ENCODE data around the gene ANKRD55.
"Not testable (repeated sequence)": the region's sequence is repeated elsewhere in the genome, so short reads cannot be mapped to it uniquely, and the experiment has no call there.

ANKRD55 gene

GRCh38 chr5:56088967-56089829 lies 143.9 kb downstream of the ANKRD55 start:
- H3K27ac ChIP-seq (ENCODE audit: low read depth, low read length): no peak overlapping the region
- no peaks in the 10 kb centered on the region for H3K9me3 ChIP-seq (ENCODE audit: control insufficient read depth in 1 of 2, low read length in 2 of 2)
- H3K4me1 ChIP-seq (ENCODE audit: control insufficient read depth in 1 of 2, insufficient read depth in 2 of 2, low read length in 2 of 2): peaks cover 0 to 5% of the 10 kb centered on the region in 2 donors
- H3K4me3 ChIP-seq (ENCODE audit: low read depth in 1 of 2, low read length in 2 of 2): no peak overlapping the region
- H3K27me3 ChIP-seq (ENCODE audit: control insufficient read depth in 1 of 2, insufficient read depth in 2 of 2, low read length in 2 of 2): no peaks in the 10 kb centered on the region
- H3K36me3 ChIP-seq (ENCODE audit: control insufficient read depth in 1 of 2, insufficient read depth in 2 of 2, low read length in 2 of 2): no peaks in the 10 kb centered on the region
- H3K9ac ChIP-seq (ENCODE audit: low read depth in 1 of 2, low read length in 2 of 2): no peak overlapping the region

GRCh38 chr5:56088431-56088949 lies 144.6 kb downstream of the ANKRD55 start:
- no peak overlapping the region for H3K27ac ChIP-seq (ENCODE audit: low read depth, low read length)
- H3K36me3 ChIP-seq (ENCODE audit: control insufficient read depth in 1 of 2, insufficient read depth in 2 of 2, low read length in 2 of 2): no peaks in the 10 kb centered on the region

GRCh38 chr5:56085193-56085592 lies 147.9 kb downstream of the ANKRD55 start:
- no peaks in the 10 kb centered on the region for H3K9me3 ChIP-seq (ENCODE audit: control insufficient read depth in 1 of 2, low read length in 2 of 2)
- H3K36me3 ChIP-seq (ENCODE audit: control insufficient read depth in 1 of 2, insufficient read depth in 2 of 2, low read length in 2 of 2): no peaks in the 10 kb centered on the region
- peaks cover 0 to 9% of the 10 kb centered on the region in 2 donors for H3K4me1 ChIP-seq (ENCODE audit: control insufficient read depth in 1 of 2, insufficient read depth in 2 of 2, low read length in 2 of 2)
- H3K9ac ChIP-seq (ENCODE audit: low read depth in 1 of 2, low read length in 2 of 2): no peak overlapping the region
- no peak overlapping the region for H3K4me3 ChIP-seq (ENCODE audit: low read depth in 1 of 2, low read length in 2 of 2)
- H3K27ac ChIP-seq (ENCODE audit: low read depth, low read length): no peak overlapping the region
- no peaks in the 10 kb centered on the region for H3K27me3 ChIP-seq (ENCODE audit: control insufficient read depth in 1 of 2, insufficient read depth in 2 of 2, low read length in 2 of 2)

More at GRCh38 chr5:56088431-56088949, 144.6 kb downstream of the ANKRD55 start:
- peaks cover 0 to 5% of the 10 kb centered on the region in 2 donors for H3K4me1 ChIP-seq (ENCODE audit: control insufficient read depth in 1 of 2, insufficient read depth in 2 of 2, low read length in 2 of 2)
- no peak overlapping the region for H3K9ac ChIP-seq (ENCODE audit: low read depth in 1 of 2, low read length in 2 of 2)
- H3K4me3 ChIP-seq (ENCODE audit: low read depth in 1 of 2, low read length in 2 of 2): no peak overlapping the region
- no peaks in the 10 kb centered on the region for H3K9me3 ChIP-seq (ENCODE audit: control insufficient read depth in 1 of 2, low read length in 2 of 2)
- no peaks in the 10 kb centered on the region for H3K27me3 ChIP-seq (ENCODE audit: control insufficient read depth in 1 of 2, insufficient read depth in 2 of 2, low read length in 2 of 2)

GRCh38 chr5:56083286-56083854 lies 149.8 kb downstream of the ANKRD55 start:
- Histone ChIP-seq H3K27ac (ENCODE audit: low read depth, low read length) (no peak overlapping the region), H3K4me3 (ENCODE audit: low read depth in 1 of 2, low read length in 2 of 2) (no peak overlapping the region), H3K27me3 (ENCODE audit: control insufficient read depth in 1 of 2, insufficient read depth in 2 of 2, low read length in 2 of 2) (no peaks in the 10 kb centered on the region), H3K36me3 (ENCODE audit: control insufficient read depth in 1 of 2, insufficient read depth in 2 of 2, low read length in 2 of 2) (no peaks in the 10 kb centered on the region), H3K9ac (ENCODE audit: low read depth in 1 of 2, low read length in 2 of 2) (no peak overlapping the region), H3K4me1 (ENCODE audit: control insufficient read depth in 1 of 2, insufficient read depth in 2 of 2, low read length in 2 of 2) (peaks cover 0 to 9% of the 10 kb centered on the region in 2 donors), H3K9me3 (ENCODE audit: control insufficient read depth in 1 of 2, low read length in 2 of 2) (no peaks in the 10 kb centered on the region)

GRCh38 chr5:56081053-56081642 lies 152.0 kb downstream of the ANKRD55 start:
- not testable (repeated sequence) for H3K9ac ChIP-seq (ENCODE audit: low read depth in 1 of 2, low read length in 2 of 2); H3K36me3 ChIP-seq (ENCODE audit: control insufficient read depth in 1 of 2, insufficient read depth in 2 of 2, low read length in 2 of 2); H3K4me3 ChIP-seq (ENCODE audit: low read depth in 1 of 2, low read length in 2 of 2); H3K9me3 ChIP-seq (ENCODE audit: control insufficient read depth in 1 of 2, low read length in 2 of 2); H3K27me3 ChIP-seq (ENCODE audit: control insufficient read depth in 1 of 2, insufficient read depth in 2 of 2, low read length in 2 of 2); H3K27ac ChIP-seq (ENCODE audit: low read depth, low read length)
- H3K4me1 ChIP-seq (ENCODE audit: control insufficient read depth in 1 of 2, insufficient read depth in 2 of 2, low read length in 2 of 2): peaks cover 0 to 16% of the 10 kb centered on the region in 2 donors

- Histone ChIP-seq H3K4me1 (ENCODE audit: control insufficient read depth in 1 of 2, insufficient read depth in 2 of 2, low read length in 2 of 2) (peaks cover 0 to 16% of the 10 kb centered on the region in 2 donors), H3K4me3 (ENCODE audit: low read depth in 1 of 2, low read length in 2 of 2) (no peak overlapping the region), H3K27me3 (ENCODE audit: control insufficient read depth in 1 of 2, insufficient read depth in 2 of 2, low read length in 2 of 2) (no peaks in the 10 kb centered on the region), H3K9ac (ENCODE audit: low read depth in 1 of 2, low read length in 2 of 2) (no peak overlapping the region), H3K9me3 (ENCODE audit: control insufficient read depth in 1 of 2, low read length in 2 of 2) (no peaks in the 10 kb centered on the region), H3K27ac (ENCODE audit: low read depth, low read length) (no peak overlapping the region), H3K36me3 (ENCODE audit: control insufficient read depth in 1 of 2, insufficient read depth in 2 of 2, low read length in 2 of 2) (no peaks in the 10 kb centered on the region)
Observed at GRCh38 chr5:56080375-56081052, 152.6 kb downstream of the ANKRD55 start.

- not testable (repeated sequence) for H3K9ac ChIP-seq (ENCODE audit: low read depth in 1 of 2, low read length in 2 of 2); H3K4me3 ChIP-seq (ENCODE audit: low read depth in 1 of 2, low read length in 2 of 2); H3K9me3 ChIP-seq (ENCODE audit: control insufficient read depth in 1 of 2, low read length in 2 of 2); H3K27me3 ChIP-seq (ENCODE audit: control insufficient read depth in 1 of 2, insufficient read depth in 2 of 2, low read length in 2 of 2); H3K27ac ChIP-seq (ENCODE audit: low read depth, low read length); H3K36me3 ChIP-seq (ENCODE audit: control insufficient read depth in 1 of 2, insufficient read depth in 2 of 2, low read length in 2 of 2)
- peaks cover 0 to 11% of the 10 kb centered on the region in 2 donors for H3K4me1 ChIP-seq (ENCODE audit: control insufficient read depth in 1 of 2, insufficient read depth in 2 of 2, low read length in 2 of 2)
Observed at GRCh38 chr5:56079157-56079500, 154.0 kb downstream of the ANKRD55 start.

- Histone ChIP-seq H3K9me3 (ENCODE audit: control insufficient read depth in 1 of 2, low read length in 2 of 2) (no peaks in the 10 kb centered on the region), H3K4me1 (ENCODE audit: control insufficient read depth in 1 of 2, insufficient read depth in 2 of 2, low read length in 2 of 2) (peaks cover 0 to 11% of the 10 kb centered on the region in 2 donors), H3K4me3 (ENCODE audit: low read depth in 1 of 2, low read length in 2 of 2) (no peak overlapping the region), H3K36me3 (ENCODE audit: control insufficient read depth in 1 of 2, insufficient read depth in 2 of 2, low read length in 2 of 2) (no peaks in the 10 kb centered on the region), H3K27ac (ENCODE audit: low read depth, low read length) (no peak overlapping the region), H3K27me3 (ENCODE audit: control insufficient read depth in 1 of 2, insufficient read depth in 2 of 2, low read length in 2 of 2) (no peaks in the 10 kb centered on the region), H3K9ac (ENCODE audit: low read depth in 1 of 2, low read length in 2 of 2) (no peak overlapping the region)
Observed at GRCh38 chr5:56078278-56079156, 154.6 kb downstream of the ANKRD55 start.

GRCh38 chr5:56077796-56078233 lies 155.3 kb downstream of the ANKRD55 start:
- H3K27me3 ChIP-seq (ENCODE audit: control insufficient read depth in 1 of 2, insufficient read depth in 2 of 2, low read length in 2 of 2): no peaks in the 10 kb centered on the region
- H3K4me1 ChIP-seq (ENCODE audit: control insufficient read depth in 1 of 2, insufficient read depth in 2 of 2, low read length in 2 of 2): peaks cover 0 to 11% of the 10 kb centered on the region in 2 donors
- H3K4me3 ChIP-seq (ENCODE audit: low read depth in 1 of 2, low read length in 2 of 2): no peak overlapping the region
- H3K9me3 ChIP-seq (ENCODE audit: control insufficient read depth in 1 of 2, low read length in 2 of 2): no peaks in the 10 kb centered on the region
- H3K36me3 ChIP-seq (ENCODE audit: control insufficient read depth in 1 of 2, insufficient read depth in 2 of 2, low read length in 2 of 2): no peaks in the 10 kb centered on the region
- H3K27ac ChIP-seq (ENCODE audit: low read depth, low read length): no peak overlapping the region
- no peak overlapping the region for H3K9ac ChIP-seq (ENCODE audit: low read depth in 1 of 2, low read length in 2 of 2)
